ENCODE measurements around the gene ASCC1. TPM values are rescaled to one million over a fixed set of nuclear protein-coding genes. Genes with fewer than 3 reads are reported as not detected.

ASCC1 gene
- total RNA-seq, 2 donors from 2014 or later: 14.8 to 38.3 TPM

GRCh38 chr10:72083790-72084459 lies 132.2 kb downstream of the ASCC1 start:
- DNase-seq (ENCODE audit: low spot score): no peak
- H3K4me3 ChIP-seq: no peak overlapping the region
- no peaks in the 10 kb centered on the region for H3K36me3 ChIP-seq
- no peak overlapping the region for H3K27ac ChIP-seq
- peaks cover 7% of the 10 kb centered on the region for H3K4me1 ChIP-seq (replicated peaks)
- 84% methylated on average over 16 of the region's 16 CpGs for WGBS
- intact Hi-C loops (cut with DNase I): no loop called here
- no peak for TF ChIP-seq POLR2A (IDR thresholded peaks at IDR 0.05)
- no peak for TF ChIP-seq CTCF (IDR thresholded peaks at IDR 0.05)
- TF ChIP-seq POLR2AphosphoS5 (IDR thresholded peaks at IDR 0.05): no peak
- no peaks in the 10 kb centered on the region for H3K27me3 ChIP-seq (replicated peaks; ENCODE audit: insufficient read depth)
- no peaks in the 10 kb centered on the region for H3K9me3 ChIP-seq

- Histone ChIP-seq H3K4me3 (no peak overlapping the region), H3K9me3 (no peaks in the 10 kb centered on the region), H3K27ac (no peak overlapping the region), H3K27me3 (replicated peaks; ENCODE audit: insufficient read depth) (no peaks in the 10 kb centered on the region), H3K4me1 (replicated peaks) (peaks cover 7% of the 10 kb centered on the region), H3K36me3 (no peaks in the 10 kb centered on the region)
- intact Hi-C loops (cut with DNase I): no loop called here
- TF ChIP-seq CTCF (IDR thresholded peaks at IDR 0.05) (no peak), POLR2AphosphoS5 (IDR thresholded peaks at IDR 0.05) (no peak)
- no peak for DNase-seq (ENCODE audit: low spot score)
- WGBS: 86% methylated on average over 6 of the region's 6 CpGs
Observed at GRCh38 chr10:72082856-72083789, 133.0 kb downstream of the ASCC1 start.

- Histone ChIP-seq H3K4me1 (replicated peaks) (no peaks in the 10 kb centered on the region), H3K9me3 (no peaks in the 10 kb centered on the region), H3K4me3 (no peak overlapping the region), H3K27me3 (replicated peaks; ENCODE audit: insufficient read depth) (no peaks in the 10 kb centered on the region), H3K36me3 (no peaks in the 10 kb centered on the region), H3K27ac (no peak overlapping the region)
- DNase-seq (ENCODE audit: low spot score): peak; percentile 36
- intact Hi-C loops (cut with DNase I): no loop called here
- TF ChIP-seq POLR2AphosphoS5 (IDR thresholded peaks at IDR 0.05) (no peak), POLR2A (IDR thresholded peaks at IDR 0.05) (no peak), CTCF (IDR thresholded peaks at IDR 0.05) (no peak)
- 62% methylated on average over 13 of the region's 14 CpGs for WGBS
Observed at GRCh38 chr10:72081772-72082590, 134.1 kb downstream of the ASCC1 start.

- intact Hi-C loops (cut with DNase I): no loop called here
- H3K9me3 ChIP-seq: no peaks in the 10 kb centered on the region
- H3K27me3 ChIP-seq (replicated peaks; ENCODE audit: insufficient read depth): no peaks in the 10 kb centered on the region
- DNase-seq (ENCODE audit: low spot score): no peak
- no peak for TF ChIP-seq POLR2AphosphoS5 (IDR thresholded peaks at IDR 0.05)
- no peak for TF ChIP-seq CTCF (IDR thresholded peaks at IDR 0.05)
- TF ChIP-seq POLR2A (IDR thresholded peaks at IDR 0.05): no peak
- no peak overlapping the region for H3K4me3 ChIP-seq
- no peaks in the 10 kb centered on the region for H3K4me1 ChIP-seq (replicated peaks)
- H3K36me3 ChIP-seq: no peaks in the 10 kb centered on the region
- WGBS: 80% methylated on average over 7 of the region's 9 CpGs
- no peak overlapping the region for H3K27ac ChIP-seq
Observed at GRCh38 chr10:72081210-72081609, 134.9 kb downstream of the ASCC1 start.
